ENCODE data around the gene RTN4.

DNA sequence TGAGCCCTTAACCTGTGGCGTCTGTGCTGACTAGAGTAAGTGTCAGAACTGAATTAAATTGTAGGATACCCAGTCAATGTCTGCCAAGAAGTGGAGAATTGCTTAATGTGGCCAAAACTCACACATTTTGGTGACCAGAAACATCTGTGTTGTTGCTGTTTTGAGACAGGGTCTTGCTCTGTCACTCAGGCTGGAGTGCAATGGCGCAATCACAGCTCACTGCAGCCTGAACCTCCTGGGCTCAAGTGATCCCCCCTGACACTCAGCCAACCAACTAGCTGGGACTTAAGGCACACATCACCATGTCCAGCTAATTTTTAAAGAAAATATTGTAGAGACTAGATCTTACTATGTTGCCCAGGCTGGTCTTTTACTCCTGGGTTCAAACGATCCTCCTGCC is 34.4 kb upstream of the RTN4 start:
- TF ChIP-seq CTCF (IDR thresholded peaks at IDR 0.05) (no peak), SIN3A (IDR thresholded peaks at IDR 0.05; ENCODE audit: borderline replicate concordance, insufficient read depth, low read depth, low read length) (no peak), POLR2AphosphoS5 (IDR thresholded peaks at IDR 0.05; ENCODE audit: low read depth, low read length) (no peak), REST (IDR thresholded peaks at IDR 0.05; ENCODE audit: insufficient read depth in 1 of 2, low read depth in 2 of 2, low read length in 1 of 2) (no peak)

All from Panc1 (cell line).